ENCODE measurements around the gene MYOCD.

- TF ChIP-seq EZH2 (IDR thresholded peaks at IDR 0.05; ENCODE audit: insufficient read depth, poor library complexity, severe bottlenecking) (no peak), EZH2phosphoT487 (IDR thresholded peaks at IDR 0.05; ENCODE audit: insufficient read depth, low read depth) (no peak)
These were observed 40.4 kb downstream of the MYOCD start for GRCh38 chr17:12706070-12706469.
